ENCODE results near the gene TASP1. TPM values are rescaled to one million over a fixed set of nuclear protein-coding genes. Genes with fewer than 3 reads are reported as not detected.

Gene TASP1
- total RNA-seq, 4 donors from 2014 or later, result 7.7 to 20.0 (median 8.7) TPM

DNA sequence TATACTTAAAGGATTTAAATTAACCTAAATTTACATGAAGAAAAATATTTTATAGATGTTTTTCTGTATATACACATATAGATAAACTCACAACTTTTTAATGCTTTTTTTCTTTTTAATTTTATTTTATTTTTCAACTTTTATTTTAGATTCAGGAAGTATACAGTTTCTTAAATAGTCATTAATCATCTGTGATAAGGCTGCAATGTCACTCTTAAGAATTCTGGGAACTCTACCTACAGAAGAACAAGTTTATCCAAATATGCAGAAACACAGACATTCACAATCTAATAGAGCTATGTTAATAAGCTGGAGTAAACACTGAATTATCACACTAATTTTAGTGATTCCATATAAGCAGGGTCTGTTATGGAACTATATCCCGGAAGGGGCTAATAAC is 181.2 kb downstream of the TASP1 start:
- DNase-seq, result no peak
- H3K4me3 ChIP-seq, result no peak overlapping the region
- H3K4me1 ChIP-seq, result no peaks in the 10 kb centered on the region
- intact Hi-C loops (cut with DNase I), result no loop called here
- WGBS, 2 donors, result 87 to 92% methylated on average over 1 of the region's 1 CpG
- H3K9me3 ChIP-seq, result no peaks in the 10 kb centered on the region
- TF ChIP-seq, protein P1, sequence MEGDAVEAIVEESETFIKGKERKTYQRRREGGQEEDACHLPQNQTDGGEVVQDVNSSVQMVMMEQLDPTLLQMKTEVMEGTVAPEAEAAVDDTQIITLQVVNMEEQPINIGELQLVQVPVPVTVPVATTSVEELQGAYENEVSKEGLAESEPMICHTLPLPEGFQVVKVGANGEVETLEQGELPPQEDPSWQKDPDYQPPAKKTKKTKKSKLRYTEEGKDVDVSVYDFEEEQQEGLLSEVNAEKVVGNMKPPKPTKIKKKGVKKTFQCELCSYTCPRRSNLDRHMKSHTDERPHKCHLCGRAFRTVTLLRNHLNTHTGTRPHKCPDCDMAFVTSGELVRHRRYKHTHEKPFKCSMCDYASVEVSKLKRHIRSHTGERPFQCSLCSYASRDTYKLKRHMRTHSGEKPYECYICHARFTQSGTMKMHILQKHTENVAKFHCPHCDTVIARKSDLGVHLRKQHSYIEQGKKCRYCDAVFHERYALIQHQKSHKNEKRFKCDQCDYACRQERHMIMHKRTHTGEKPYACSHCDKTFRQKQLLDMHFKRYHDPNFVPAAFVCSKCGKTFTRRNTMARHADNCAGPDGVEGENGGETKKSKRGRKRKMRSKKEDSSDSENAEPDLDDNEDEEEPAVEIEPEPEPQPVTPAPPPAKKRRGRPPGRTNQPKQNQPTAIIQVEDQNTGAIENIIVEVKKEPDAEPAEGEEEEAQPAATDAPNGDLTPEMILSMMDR (IDR thresholded peaks at IDR 0.05), result no peak
- TF ChIP-seq POLR2A (IDR thresholded peaks at IDR 0.05), result no peak
- H3K27me3 ChIP-seq, result no peaks in the 10 kb centered on the region
- no peaks in the 10 kb centered on the region for H3K36me3 ChIP-seq
- H3K27ac ChIP-seq, result no peak overlapping the region

DNA sequence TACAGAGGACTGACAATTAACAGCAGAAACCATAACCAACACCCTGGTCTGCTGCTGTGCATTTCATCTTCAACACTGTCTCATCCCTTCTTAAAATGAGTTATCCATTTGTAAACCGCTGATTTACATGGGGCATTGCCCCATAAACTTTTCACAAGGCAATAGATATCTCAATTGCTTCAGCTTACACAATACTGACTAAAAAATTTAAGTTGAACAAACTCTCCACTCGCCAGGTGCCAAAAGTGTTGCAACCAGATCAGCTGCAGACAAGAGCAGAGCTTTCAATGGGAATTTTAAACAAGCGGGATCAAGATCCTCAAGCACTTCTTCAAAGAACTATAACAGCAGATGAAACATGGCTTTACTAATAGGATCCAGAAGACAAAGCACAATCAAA is 183.0 kb downstream of the TASP1 start:
- H3K9me3 ChIP-seq, result no peaks in the 10 kb centered on the region
- no peaks in the 10 kb centered on the region for H3K36me3 ChIP-seq
- intact Hi-C loops (cut with DNase I), result no loop called here
- no peaks in the 10 kb centered on the region for H3K4me1 ChIP-seq
- WGBS, 2 donors, result 61 to 71% methylated on average over 3 of the region's 3 CpGs
- H3K27ac ChIP-seq, result no peak overlapping the region
- no peak for DNase-seq
- no peak overlapping the region for H3K4me3 ChIP-seq
- TF ChIP-seq, protein P1 (IDR thresholded peaks at IDR 0.05), result no peak
- TF ChIP-seq POLR2A (IDR thresholded peaks at IDR 0.05), result no peak
- H3K27me3 ChIP-seq, result no peaks in the 10 kb centered on the region

DNA sequence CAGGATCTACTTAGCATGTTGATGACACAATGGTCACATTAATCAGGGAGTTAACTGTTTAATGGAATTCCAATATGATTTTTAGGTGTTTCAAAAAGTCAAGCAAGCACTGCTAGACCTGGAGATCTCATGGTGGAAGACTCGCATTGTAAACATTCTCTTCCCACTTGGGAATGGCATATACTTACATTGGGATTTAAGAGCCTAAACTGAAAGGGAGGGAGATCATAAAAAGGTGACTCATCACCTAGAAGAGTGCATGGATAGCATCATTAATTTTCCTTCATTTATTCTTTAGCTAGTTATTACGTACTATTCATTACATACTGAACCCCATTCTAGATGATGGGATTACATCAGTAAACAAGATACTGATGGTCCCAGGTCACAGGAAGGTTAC is 185.4 kb downstream of the TASP1 start:
- no peak for DNase-seq
- TF ChIP-seq, protein P1 (IDR thresholded peaks at IDR 0.05), result no peak
- no peak for TF ChIP-seq POLR2A (IDR thresholded peaks at IDR 0.05)
- 94 to 98% methylated on average over 2 of the region's 2 CpGs for WGBS, 2 donors
- Histone ChIP-seq H3K4me3 (no peak overlapping the region), H3K27me3 (no peaks in the 10 kb centered on the region), H3K4me1 (no peaks in the 10 kb centered on the region), H3K36me3 (no peaks in the 10 kb centered on the region), H3K9me3 (no peaks in the 10 kb centered on the region), H3K27ac (no peak overlapping the region)
- intact Hi-C loops (cut with DNase I), result no loop called here

DNA sequence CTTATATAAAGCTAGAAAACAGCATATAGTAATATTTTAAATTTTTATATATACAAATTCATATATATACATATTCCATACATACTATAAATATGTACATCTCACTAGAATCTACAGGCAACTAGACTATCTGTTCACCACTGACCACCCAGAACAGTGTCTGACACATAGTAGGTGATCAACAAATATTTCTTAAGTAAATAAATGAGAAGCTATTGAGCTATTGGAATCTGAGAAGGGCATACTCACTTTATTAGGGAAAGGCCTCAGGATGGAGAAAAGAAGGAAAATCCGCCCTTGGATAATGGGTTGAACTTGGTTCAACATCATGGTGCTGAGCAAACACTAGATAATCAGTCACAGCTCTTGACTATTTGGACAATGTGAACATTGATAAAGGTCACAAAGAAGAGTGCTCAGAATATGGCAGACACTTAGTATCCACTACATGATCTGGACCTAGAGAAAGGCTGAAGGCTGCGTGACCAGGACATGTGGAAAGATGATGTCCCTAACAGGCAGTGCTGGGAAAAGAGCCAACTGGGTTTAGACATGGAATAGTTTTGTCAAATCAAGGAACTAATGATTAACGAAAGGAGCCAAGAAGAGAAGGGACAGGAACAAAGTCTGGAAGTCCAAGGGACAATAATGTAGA is 186.1 kb downstream of the TASP1 start:
- TF ChIP-seq, protein P1 (IDR thresholded peaks at IDR 0.05), result no peak
- no peak for TF ChIP-seq POLR2A (IDR thresholded peaks at IDR 0.05)
- 58 to 94% methylated on average over 3 of the region's 3 CpGs for WGBS, 2 donors
- intact Hi-C loops (cut with DNase I), result no loop called here

DNA sequence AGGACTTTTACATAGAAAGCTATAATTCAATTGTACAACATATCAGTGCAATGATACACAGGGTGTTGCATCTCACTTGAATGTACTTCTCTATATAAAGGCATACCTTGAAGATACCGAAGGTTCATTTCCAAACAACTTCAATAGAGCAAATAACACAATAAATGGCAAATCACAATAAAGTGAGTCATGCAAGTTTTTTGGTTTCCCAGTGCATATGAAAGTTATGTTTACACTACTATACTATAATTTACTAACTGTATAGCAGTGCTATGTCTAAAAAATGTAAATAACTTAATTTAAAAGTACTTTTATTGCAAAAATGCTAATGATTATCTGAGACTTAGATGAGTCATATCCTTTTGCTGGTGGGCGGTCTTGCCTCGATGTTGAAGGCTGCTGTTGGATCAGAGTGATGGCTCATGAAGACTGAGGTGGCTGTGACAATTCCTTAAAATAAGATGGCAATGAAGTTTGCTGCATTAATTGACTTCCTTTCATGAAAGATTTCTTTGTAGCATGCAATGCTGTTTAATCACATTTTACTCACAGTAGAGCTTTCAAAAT is 188.8 kb downstream of the TASP1 start:
- H3K4me3 ChIP-seq, result no peak overlapping the region
- intact Hi-C loops (cut with DNase I), result no loop called here
- WGBS, 2 donors, result 73 to 75% methylated on average over 3 of the region's 3 CpGs
- no peak overlapping the region for H3K27ac ChIP-seq
- no peaks in the 10 kb centered on the region for H3K27me3 ChIP-seq
- no peak for DNase-seq
- no peaks in the 10 kb centered on the region for H3K36me3 ChIP-seq
- H3K9me3 ChIP-seq, result no peaks in the 10 kb centered on the region
- no peaks in the 10 kb centered on the region for H3K4me1 ChIP-seq
- no peak for TF ChIP-seq POLR2A (IDR thresholded peaks at IDR 0.05)
- TF ChIP-seq, protein P1 (IDR thresholded peaks at IDR 0.05), result no peak

More for the DNA sequence above, 186.1 kb downstream of the TASP1 start:
- DNase-seq, result no peak
- Histone ChIP-seq H3K4me3 (no peak overlapping the region), H3K27ac (no peak overlapping the region), H3K9me3 (no peaks in the 10 kb centered on the region), H3K36me3 (no peaks in the 10 kb centered on the region), H3K4me1 (no peaks in the 10 kb centered on the region), H3K27me3 (no peaks in the 10 kb centered on the region)
